HepG2 (cell line): Measurements from ENCODE around the gene PHF10. TPM values are rescaled to one million over a fixed set of nuclear protein-coding genes. Genes with fewer than 3 reads are reported as not detected.

Source experiments
- EED ChIP-seq: sonication (generic); formaldehyde crosslinking; IDR thresholded peaks from 2 replicates; pipeline ENCODE4 v1.5.0; 2020; ENCODE audit warnings: mild to moderate bottlenecking, missing genetic modification reagents
- FUBP1 ChIP-seq: sonication (generic); formaldehyde crosslinking; IDR thresholded peaks from 2 replicates; pipeline ENCODE4 v1.5.1; 2020; ENCODE audit warnings: missing genetic modification reagents, mild to moderate bottlenecking, borderline replicate concordance
- NCOA5 ChIP-seq: sonication (generic); formaldehyde crosslinking; IDR thresholded peaks from 2 replicates; pipeline ENCODE4 v1.4.0; 2020; ENCODE audit warnings: missing genetic modification reagents
- RFXANK ChIP-seq: IDR thresholded peaks from 2 replicates; pipeline ENCODE4 v1.6.1; 2016
- SRSF1 ChIP-seq: fragments of 200-400 bp; formaldehyde crosslinking; optimal IDR thresholded peaks from 2 replicates; pipeline ENCODE3; 2017; ENCODE audit warnings: mild to moderate bottlenecking, low read depth, low read length, moderate library complexity
- TAF15 ChIP-seq: fragments of 200-400 bp; formaldehyde crosslinking; IDR thresholded peaks from one replicate; pipeline ENCODE4 v1.6.1; 2018; ENCODE audit warnings: mild to moderate bottlenecking, low read depth, low read length; ENCODE audit not compliant: poor library complexity, severe bottlenecking
- TARDBP ChIP-seq: sonication (generic); formaldehyde crosslinking; IDR thresholded peaks from 2 replicates; pipeline ENCODE4 v1.8.0; 2022; ENCODE audit warnings: mild to moderate bottlenecking, missing genetic modification reagents
- TEAD3 ChIP-seq: optimal IDR thresholded peaks from 2 replicates; pipeline ENCODE3; 2016; ENCODE audit warnings: borderline replicate concordance
- ZMYM4 ChIP-seq: sonication (generic); formaldehyde crosslinking; IDR thresholded peaks from 2 replicates; pipeline ENCODE4 v1.8.1; 2023; ENCODE audit warnings: mild to moderate bottlenecking, missing genetic modification reagents
- ZNF513 ChIP-seq: sonication (generic); formaldehyde crosslinking; conservative IDR thresholded peaks from 2 replicates; pipeline ENCODE4 v1.5.0; 2020; ENCODE audit warnings: missing genetic modification reagents
- ZNF644 ChIP-seq: IDR thresholded peaks from 2 replicates; pipeline ENCODE4 v1.6.1; 2016; ENCODE audit warnings: low read depth
- ZSCAN25 ChIP-seq: sonication (generic); formaldehyde crosslinking; IDR thresholded peaks from 2 replicates; pipeline ENCODE4 v1.8.0; 2022; ENCODE audit warnings: mild to moderate bottlenecking, missing genetic modification reagents
- polyA plus RNA-seq, 8 experiments: library from polyadenylated mRNA; depleted of rRNA in 3 of 8; stranded (reverse) in 7 of 8; unstranded in 1 of 8; fragments of >200 nt; fragmentation: Illumina TruSeq in 4 of 8; extraction: Trizol in 4 of 8; gene quantifications; 2 replicates each; pipeline versions ENCODE4 v1.2.1 to v1.2.3, GENCODE V29; 2011 to 2016; ENCODE audit warnings: low read depth in 4 of 8, missing spikeins in 1 of 8, mixed read lengths in 1 of 8; ENCODE audit not compliant: insufficient read depth in 1 of 8
- total RNA-seq, 5 experiments: library from RNA; depleted of rRNA; stranded (reverse); fragments of >200 nt; fragmentation: Illumina TruSeq; extraction: Trizol; gene quantifications; 2 replicates each; pipeline ENCODE4 v1.2.3, GENCODE V29; 2016; ENCODE audit warnings: low read depth in 1 of 5
- TF ChIP-seq, protein P1 (sequence below): sonication (generic); formaldehyde crosslinking; IDR thresholded peaks from 2 replicates; pipeline ENCODE4 v1.9.0; 2021; ENCODE audit warnings: missing genetic modification reagents, borderline replicate concordance
- TF ChIP-seq, protein P2 (sequence below): sonication (generic); formaldehyde crosslinking; IDR thresholded peaks from 2 replicates; pipeline ENCODE4 v1.4.0; 2020; ENCODE audit warnings: missing genetic modification reagents, borderline replicate concordance
- TF ChIP-seq, protein P3 (sequence below): sonication (generic); formaldehyde crosslinking; IDR thresholded peaks from 2 replicates; pipeline ENCODE4 v1.5.0; 2020; ENCODE audit warnings: missing genetic modification reagents
- TF ChIP-seq, protein P4 (sequence below): sonication (generic); formaldehyde crosslinking; IDR thresholded peaks from 2 replicates; pipeline ENCODE4 v1.4.0; 2020; ENCODE audit warnings: missing genetic modification reagents, mild to moderate bottlenecking, borderline replicate concordance

The PHF10 gene
- total and polyA plus RNA-seq, 2 of the 13 experiments (the other 11 are each of a cell fraction or from before 2014, with no cell fraction given) = 42.1 to 84.1 TPM

DNA sequence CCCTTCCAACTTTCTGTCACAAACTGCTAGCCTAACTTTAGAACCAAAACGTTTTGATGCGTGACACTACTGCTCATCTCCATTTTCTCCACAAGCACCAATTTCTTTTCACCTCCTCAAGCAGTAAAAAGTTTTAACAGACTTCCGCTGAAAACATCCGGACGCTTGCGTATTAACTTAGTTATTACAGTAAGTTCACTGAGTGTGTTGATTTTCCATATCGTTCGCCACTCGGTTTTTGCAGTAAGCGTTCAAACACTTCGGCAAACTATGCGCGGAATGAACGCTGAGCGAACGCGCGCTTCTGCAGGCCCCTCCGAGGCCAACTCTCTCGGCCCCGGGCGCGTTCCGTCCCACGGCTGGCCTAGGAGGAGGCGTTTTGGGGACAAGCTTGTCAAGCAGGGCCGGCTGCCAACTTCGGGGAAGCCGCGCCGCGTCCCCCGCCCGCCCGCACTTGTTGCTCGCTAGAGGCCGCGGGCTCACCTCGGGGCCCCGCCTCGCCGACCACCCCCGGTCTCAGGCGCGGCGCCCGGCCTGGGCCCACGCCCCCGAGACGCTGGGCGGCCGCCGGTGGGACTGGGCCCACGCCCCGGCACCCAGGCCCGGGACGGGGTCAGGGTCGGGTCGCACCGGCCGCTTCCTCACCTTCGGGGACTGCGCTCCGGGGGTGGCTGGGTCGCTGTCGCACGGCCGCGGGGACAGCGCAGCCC lies 945 bp downstream of the PHF10 start (continued):
- TF ChIP-seq, protein P1, sequence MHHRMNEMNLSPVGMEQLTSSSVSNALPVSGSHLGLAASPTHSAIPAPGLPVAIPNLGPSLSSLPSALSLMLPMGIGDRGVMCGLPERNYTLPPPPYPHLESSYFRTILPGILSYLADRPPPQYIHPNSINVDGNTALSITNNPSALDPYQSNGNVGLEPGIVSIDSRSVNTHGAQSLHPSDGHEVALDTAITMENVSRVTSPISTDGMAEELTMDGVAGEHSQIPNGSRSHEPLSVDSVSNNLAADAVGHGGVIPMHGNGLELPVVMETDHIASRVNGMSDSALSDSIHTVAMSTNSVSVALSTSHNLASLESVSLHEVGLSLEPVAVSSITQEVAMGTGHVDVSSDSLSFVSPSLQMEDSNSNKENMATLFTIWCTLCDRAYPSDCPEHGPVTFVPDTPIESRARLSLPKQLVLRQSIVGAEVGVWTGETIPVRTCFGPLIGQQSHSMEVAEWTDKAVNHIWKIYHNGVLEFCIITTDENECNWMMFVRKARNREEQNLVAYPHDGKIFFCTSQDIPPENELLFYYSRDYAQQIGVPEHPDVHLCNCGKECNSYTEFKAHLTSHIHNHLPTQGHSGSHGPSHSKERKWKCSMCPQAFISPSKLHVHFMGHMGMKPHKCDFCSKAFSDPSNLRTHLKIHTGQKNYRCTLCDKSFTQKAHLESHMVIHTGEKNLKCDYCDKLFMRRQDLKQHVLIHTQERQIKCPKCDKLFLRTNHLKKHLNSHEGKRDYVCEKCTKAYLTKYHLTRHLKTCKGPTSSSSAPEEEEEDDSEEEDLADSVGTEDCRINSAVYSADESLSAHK (CRISPR knock-in tag) = no peak
- no peak for TF ChIP-seq SRSF1
- no peak for TF ChIP-seq TAF15
- no peak for TF ChIP-seq RFXANK (CRISPR knock-in tag)
- TF ChIP-seq EED = no peak
- TF ChIP-seq, protein P2, sequence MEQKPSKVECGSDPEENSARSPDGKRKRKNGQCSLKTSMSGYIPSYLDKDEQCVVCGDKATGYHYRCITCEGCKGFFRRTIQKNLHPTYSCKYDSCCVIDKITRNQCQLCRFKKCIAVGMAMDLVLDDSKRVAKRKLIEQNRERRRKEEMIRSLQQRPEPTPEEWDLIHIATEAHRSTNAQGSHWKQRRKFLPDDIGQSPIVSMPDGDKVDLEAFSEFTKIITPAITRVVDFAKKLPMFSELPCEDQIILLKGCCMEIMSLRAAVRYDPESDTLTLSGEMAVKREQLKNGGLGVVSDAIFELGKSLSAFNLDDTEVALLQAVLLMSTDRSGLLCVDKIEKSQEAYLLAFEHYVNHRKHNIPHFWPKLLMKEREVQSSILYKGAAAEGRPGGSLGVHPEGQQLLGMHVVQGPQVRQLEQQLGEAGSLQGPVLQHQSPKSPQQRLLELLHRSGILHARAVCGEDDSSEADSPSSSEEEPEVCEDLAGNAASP = no peak
- TF ChIP-seq, protein P3, sequence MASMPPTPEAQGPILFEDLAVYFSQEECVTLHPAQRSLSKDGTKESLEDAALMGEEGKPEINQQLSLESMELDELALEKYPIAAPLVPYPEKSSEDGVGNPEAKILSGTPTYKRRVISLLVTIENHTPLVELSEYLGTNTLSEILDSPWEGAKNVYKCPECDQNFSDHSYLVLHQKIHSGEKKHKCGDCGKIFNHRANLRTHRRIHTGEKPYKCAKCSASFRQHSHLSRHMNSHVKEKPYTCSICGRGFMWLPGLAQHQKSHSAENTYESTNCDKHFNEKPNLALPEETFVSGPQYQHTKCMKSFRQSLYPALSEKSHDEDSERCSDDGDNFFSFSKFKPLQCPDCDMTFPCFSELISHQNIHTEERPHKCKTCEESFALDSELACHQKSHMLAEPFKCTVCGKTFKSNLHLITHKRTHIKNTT (CRISPR knock-in tag) = no peak
- no peak for TF ChIP-seq NCOA5 (CRISPR knock-in tag)
- peak; percentile 52 for TF ChIP-seq TEAD3
- no peak for TF ChIP-seq ZNF513 (CRISPR knock-in tag)
- TF ChIP-seq ZSCAN25 = no peak
- TF ChIP-seq TARDBP (CRISPR knock-in tag) = no peak
- TF ChIP-seq, protein P4, sequence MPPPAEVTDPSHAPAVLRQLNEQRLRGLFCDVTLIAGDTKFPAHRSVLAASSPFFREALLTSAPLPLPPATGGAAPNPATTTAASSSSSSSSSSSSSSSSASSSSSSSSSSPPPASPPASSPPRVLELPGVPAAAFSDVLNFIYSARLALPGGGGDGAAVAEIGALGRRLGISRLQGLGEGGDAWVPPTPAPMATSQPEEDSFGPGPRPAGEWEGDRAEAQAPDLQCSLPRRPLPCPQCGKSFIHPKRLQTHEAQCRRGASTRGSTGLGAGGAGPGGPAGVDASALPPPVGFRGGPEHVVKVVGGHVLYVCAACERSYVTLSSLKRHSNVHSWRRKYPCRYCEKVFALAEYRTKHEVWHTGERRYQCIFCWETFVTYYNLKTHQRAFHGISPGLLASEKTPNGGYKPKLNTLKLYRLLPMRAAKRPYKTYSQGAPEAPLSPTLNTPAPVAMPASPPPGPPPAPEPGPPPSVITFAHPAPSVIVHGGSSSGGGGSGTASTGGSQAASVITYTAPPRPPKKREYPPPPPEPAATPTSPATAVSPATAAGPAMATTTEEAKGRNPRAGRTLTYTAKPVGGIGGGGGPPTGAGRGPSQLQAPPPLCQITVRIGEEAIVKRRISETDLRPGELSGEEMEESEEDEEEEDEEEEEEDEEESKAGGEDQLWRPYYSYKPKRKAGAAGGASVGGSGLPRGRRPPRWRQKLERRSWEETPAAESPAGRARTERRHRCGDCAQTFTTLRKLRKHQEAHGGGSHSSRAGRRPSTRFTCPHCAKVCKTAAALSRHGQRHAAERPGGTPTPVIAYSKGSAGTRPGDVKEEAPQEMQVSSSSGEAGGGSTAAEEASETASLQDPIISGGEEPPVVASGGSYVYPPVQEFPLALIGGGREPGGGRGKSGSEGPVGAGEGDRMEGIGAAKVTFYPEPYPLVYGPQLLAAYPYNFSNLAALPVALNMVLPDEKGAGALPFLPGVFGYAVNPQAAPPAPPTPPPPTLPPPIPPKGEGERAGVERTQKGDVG (CRISPR knock-in tag) = 0 out of 2 replicates have a peak, but pooled peaks have one; percentile 10
- TF ChIP-seq FUBP1 (CRISPR knock-in tag) = no peak; the same call in 1 of the 2 replicates
- no peak for TF ChIP-seq ZMYM4 (CRISPR knock-in tag)
- TF ChIP-seq ZNF644 (CRISPR knock-in tag) = no peak
